GM21526 (cell line): ENCODE measurements around the gene TUBB2B.
"Not testable (repeated sequence)": the region's sequence is repeated elsewhere in the genome, so short reads cannot be mapped to it uniquely, and the experiment has no call there.

Experiments used
- ATAC-seq: cut with Tn5 transposase; IDR thresholded peaks from one replicate; pipeline ENCODE4 v1.9.1; 2021; ENCODE audit warnings: moderate library complexity; ENCODE audit not compliant: unreplicated experiment, low FRiP score

The TUBB2B gene

GRCh38 chr6:3258720-3259490, 31.5 kb upstream of the TUBB2B start, which contains the start of gene PSMG4:
Gene PSMG4 (plus strand): TSS chr6:3258947. CDS start chr6:3259023, 76 bp downstream.
- peak; percentile 69 for ATAC-seq

GRCh38 chr6:3258201-3258600, 30.7 kb upstream of the TUBB2B start:
- no peak for ATAC-seq

- no peak for ATAC-seq
Observed at GRCh38 chr6:3253597-3253961, 26.1 kb upstream of the TUBB2B start.

- ATAC-seq = no peak
Observed at GRCh38 chr6:3252861-3253596, 25.6 kb upstream of the TUBB2B start.

- ATAC-seq = no peak
Observed at GRCh38 chr6:3252369-3252768, 24.9 kb upstream of the TUBB2B start.

GRCh38 chr6:3251462-3252314, 24.2 kb upstream of the TUBB2B start:
- ATAC-seq = no peak

GRCh38 chr6:3250231-3250675, 22.8 kb upstream of the TUBB2B start:
- no peak for ATAC-seq

- no peak for ATAC-seq
Observed at GRCh38 chr6:3249821-3250220, 22.4 kb upstream of the TUBB2B start.

- no peak for ATAC-seq
Observed at GRCh38 chr6:3247255-3248146, 20.0 kb upstream of the TUBB2B start.

- ATAC-seq = no peak
Observed at GRCh38 chr6:3245216-3245615, 17.8 kb upstream of the TUBB2B start.

GRCh38 chr6:3244832-3245161, 17.3 kb upstream of the TUBB2B start:
- not testable (repeated sequence) for ATAC-seq

GRCh38 chr6:3244003-3244831, 16.8 kb upstream of the TUBB2B start:
- ATAC-seq = no peak

- ATAC-seq = no peak
Observed at GRCh38 chr6:3242768-3243167, 15.3 kb upstream of the TUBB2B start.

- ATAC-seq = not testable (repeated sequence)
Observed at GRCh38 chr6:3241745-3242144, 14.3 kb upstream of the TUBB2B start.

- ATAC-seq = no peak
Observed at GRCh38 chr6:3240595-3240994, 13.1 kb upstream of the TUBB2B start.

- ATAC-seq = no peak
Observed at GRCh38 chr6:3239110-3239830, 11.8 kb upstream of the TUBB2B start.

GRCh38 chr6:3237761-3238662, 10.6 kb upstream of the TUBB2B start:
- ATAC-seq = no peak

GRCh38 chr6:3236005-3236404, 8.6 kb upstream of the TUBB2B start:
- ATAC-seq = no peak
